Retinal pigment epithelial cell (primary cell): ENCODE data around the gene BTG2.

Source experiments
- DNase-seq: peaks from one replicate; pipeline ENCODE4 v3.0.0-alpha.2; 2010; ENCODE audit warnings: low read depth
- H3K4me3 ChIP-seq: 2 replicates; pipeline ENCODE4 v1.5.1; 2011; ENCODE audit warnings: mild to moderate bottlenecking, low read length, control low read depth, moderate library complexity
- CTCF ChIP-seq: conservative IDR thresholded peaks from 2 replicates; pipeline ENCODE4 v1.5.1; 2011; ENCODE audit warnings: low read depth, low read length, control low read depth, inconsistent platforms

The BTG2 gene

GRCh38 chr1:203289281-203289981, 15.9 kb upstream of the BTG2 start:
- no peak for TF ChIP-seq CTCF
- no peak overlapping the region for H3K4me3 ChIP-seq
- DNase-seq, result no peak

GRCh38 chr1:203289982-203290260, 15.4 kb upstream of the BTG2 start:
- H3K4me3 ChIP-seq, result peak overlapping the region; percentile 21
- no peak for DNase-seq

GRCh38 chr1:203290261-203291089, 14.8 kb upstream of the BTG2 start:
- TF ChIP-seq CTCF, result no peak
- H3K4me3 ChIP-seq, result peak overlapping the region; percentile 28
- peak; percentile 80 for DNase-seq

More at GRCh38 chr1:203289982-203290260, 15.4 kb upstream of the BTG2 start:
- TF ChIP-seq CTCF, result no peak

GRCh38 chr1:203291201-203292096, 13.9 kb upstream of the BTG2 start:
- no peak overlapping the region for H3K4me3 ChIP-seq
- no peak for TF ChIP-seq CTCF
- no peak for DNase-seq

- DNase-seq, result no peak
- no peak for TF ChIP-seq CTCF
- no peak overlapping the region for H3K4me3 ChIP-seq
Measured at GRCh38 chr1:203295796-203296195, 9.5 kb upstream of the BTG2 start.

GRCh38 chr1:203296460-203297073, 8.8 kb upstream of the BTG2 start:
- H3K4me3 ChIP-seq, result no peak overlapping the region
- DNase-seq, result no peak
- TF ChIP-seq CTCF, result no peak
